Retinal pigment epithelial cell (primary cell): ENCODE measurements around the gene IGFBP6.

Experiments used
- DNase-seq: peaks from one replicate; pipeline ENCODE4 v3.0.0-alpha.2; 2010; ENCODE audit warnings: low read depth
- H3K4me3 ChIP-seq: 2 replicates; pipeline ENCODE4 v1.5.1; 2011; ENCODE audit warnings: mild to moderate bottlenecking, low read length, control low read depth, moderate library complexity
- TF ChIP-seq, protein P1 (sequence below): conservative IDR thresholded peaks from 2 replicates; pipeline ENCODE4 v1.5.1; 2011; ENCODE audit warnings: low read depth, low read length, control low read depth, inconsistent platforms

Gene IGFBP6

GRCh38 chr12:53055471-53056266 is 41.8 kb upstream of the IGFBP6 start:
- no peak for DNase-seq
- no peak overlapping the region for H3K4me3 ChIP-seq
- TF ChIP-seq, protein P1, sequence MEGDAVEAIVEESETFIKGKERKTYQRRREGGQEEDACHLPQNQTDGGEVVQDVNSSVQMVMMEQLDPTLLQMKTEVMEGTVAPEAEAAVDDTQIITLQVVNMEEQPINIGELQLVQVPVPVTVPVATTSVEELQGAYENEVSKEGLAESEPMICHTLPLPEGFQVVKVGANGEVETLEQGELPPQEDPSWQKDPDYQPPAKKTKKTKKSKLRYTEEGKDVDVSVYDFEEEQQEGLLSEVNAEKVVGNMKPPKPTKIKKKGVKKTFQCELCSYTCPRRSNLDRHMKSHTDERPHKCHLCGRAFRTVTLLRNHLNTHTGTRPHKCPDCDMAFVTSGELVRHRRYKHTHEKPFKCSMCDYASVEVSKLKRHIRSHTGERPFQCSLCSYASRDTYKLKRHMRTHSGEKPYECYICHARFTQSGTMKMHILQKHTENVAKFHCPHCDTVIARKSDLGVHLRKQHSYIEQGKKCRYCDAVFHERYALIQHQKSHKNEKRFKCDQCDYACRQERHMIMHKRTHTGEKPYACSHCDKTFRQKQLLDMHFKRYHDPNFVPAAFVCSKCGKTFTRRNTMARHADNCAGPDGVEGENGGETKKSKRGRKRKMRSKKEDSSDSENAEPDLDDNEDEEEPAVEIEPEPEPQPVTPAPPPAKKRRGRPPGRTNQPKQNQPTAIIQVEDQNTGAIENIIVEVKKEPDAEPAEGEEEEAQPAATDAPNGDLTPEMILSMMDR = no peak

GRCh38 chr12:53056296-53056695 is 41.2 kb upstream of the IGFBP6 start:
- H3K4me3 ChIP-seq = no peak overlapping the region
- DNase-seq = no peak
- TF ChIP-seq, protein P1 = no peak

DNA sequence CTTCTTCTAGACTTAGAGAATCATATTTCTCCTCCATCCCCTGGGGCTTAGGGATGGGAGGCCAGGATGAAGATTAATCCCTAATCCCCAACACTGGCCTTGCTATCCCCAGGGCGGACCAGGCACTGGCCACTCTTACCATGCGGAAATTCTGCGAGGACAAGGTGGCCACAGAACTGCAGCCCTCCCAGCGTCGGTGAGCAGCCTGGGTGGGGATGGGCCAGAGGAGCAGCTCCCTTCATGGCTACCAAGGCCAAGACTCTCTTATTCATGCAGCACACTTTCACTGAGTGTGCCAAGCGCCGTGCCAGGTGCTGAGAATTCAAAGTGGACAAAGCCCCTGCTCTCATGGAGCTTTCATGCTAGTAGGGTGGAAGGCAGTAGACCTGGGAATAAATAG is 40.6 kb upstream of the IGFBP6 start:
- no peak overlapping the region for H3K4me3 ChIP-seq
- TF ChIP-seq, protein P1 = no peak
- no peak for DNase-seq

DNA sequence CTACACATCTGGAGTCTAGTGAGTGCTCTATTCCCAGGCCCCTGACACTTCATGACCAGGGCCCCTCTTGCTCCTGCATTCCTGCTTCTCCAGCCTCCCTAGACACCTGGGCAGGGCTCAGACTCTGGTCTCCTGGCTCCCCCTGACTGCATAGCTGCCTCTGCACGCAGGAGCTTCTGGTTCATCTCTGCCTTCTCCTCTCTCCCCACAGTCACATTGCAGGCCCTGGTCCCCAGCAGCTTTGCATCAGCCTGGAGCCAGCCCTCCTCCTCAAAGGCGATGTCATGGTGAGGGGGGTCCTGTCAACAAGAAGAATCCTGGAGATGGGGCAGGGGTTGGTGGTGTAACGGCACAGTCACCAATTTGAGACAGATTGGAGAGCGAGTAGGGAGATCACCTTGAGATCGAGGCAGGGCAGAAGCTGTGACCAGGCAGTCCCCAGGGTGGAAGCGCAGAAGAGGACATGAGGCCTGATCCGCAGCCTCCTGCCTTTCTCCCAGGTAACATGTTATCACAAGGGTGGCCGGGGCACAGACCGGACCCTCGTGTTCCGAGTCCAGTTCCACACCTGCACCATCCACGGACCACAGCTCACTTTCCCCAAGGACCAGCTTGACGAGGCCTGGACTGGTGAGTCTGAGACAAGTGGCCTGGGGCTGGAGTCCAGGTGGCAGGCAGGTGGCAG is 39.5 kb upstream of the IGFBP6 start:
- no peak for DNase-seq
- no peak overlapping the region for H3K4me3 ChIP-seq
- TF ChIP-seq, protein P1 = no peak

DNA sequence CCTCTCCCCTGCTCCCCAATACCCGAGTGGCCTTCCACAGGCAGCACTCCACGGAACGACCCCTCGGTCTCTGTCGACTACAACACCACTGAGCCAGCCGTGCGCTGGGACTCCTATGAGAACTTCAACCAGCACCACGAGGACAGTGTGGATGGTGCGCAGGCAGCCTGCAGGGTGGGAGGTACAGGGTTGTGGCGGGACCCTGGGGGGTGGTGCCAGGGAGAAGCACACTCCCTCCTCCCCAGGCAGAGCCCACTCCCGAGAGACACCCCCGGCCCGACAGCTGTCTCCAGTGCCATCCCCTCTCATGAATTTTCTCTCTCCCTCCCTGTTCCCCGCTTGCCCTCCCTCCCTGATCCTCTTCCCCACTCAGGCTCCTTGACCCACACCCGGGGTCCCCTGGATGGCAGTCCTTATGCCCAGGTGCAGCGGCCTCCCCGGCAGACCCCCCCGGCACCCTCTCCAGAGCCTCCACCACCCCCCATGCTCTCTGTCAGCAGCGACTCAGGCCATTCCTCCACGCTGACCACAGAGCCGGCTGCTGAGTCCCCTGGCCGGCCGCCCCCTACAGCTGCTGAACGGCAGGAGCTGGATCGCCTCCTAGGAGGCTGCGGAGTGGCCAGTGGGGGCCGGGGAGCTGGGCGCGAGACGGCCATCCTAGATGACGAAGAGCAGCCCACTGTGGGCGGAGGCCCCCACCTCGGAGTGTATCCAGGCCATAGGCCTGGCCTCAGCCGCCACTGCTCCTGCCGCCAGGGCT is 38.6 kb upstream of the IGFBP6 start:
- TF ChIP-seq, protein P1 = no peak
- no peak overlapping the region for H3K4me3 ChIP-seq
- DNase-seq = no peak

GRCh38 chr12:53059434-53060063 is 37.9 kb upstream of the IGFBP6 start:
- no peak for DNase-seq
- no peak overlapping the region for H3K4me3 ChIP-seq
- TF ChIP-seq, protein P1 = no peak
